H7 (cell line): ENCODE measurements around the gene AATK. TPM values are rescaled to one million over a fixed set of nuclear protein-coding genes. Genes with fewer than 3 reads are reported as not detected.

Experiments
- DNase-seq: peaks from one replicate; pipeline ENCODE4 v3.0.0; 2012
- H3K27me3 ChIP-seq: 2 replicates; pipeline ENCODE4 v1.6.0; 2011; ENCODE audit warnings: mild to moderate bottlenecking, low read length; ENCODE audit not compliant: control insufficient read depth, insufficient read depth
- H3K36me3 ChIP-seq: replicated peaks from 2 replicates; pipeline ENCODE4 v1.5.1; 2011; ENCODE audit warnings: low read length; ENCODE audit not compliant: control insufficient read depth, insufficient read depth
- H3K4me3 ChIP-seq: 2 replicates; pipeline ENCODE4 v1.5.1; 2011; ENCODE audit warnings: low read depth, mild to moderate bottlenecking, control low read depth, low read length, moderate library complexity; ENCODE audit not compliant: insufficient read depth
- total RNA-seq: library from RNA; depleted of rRNA; stranded (reverse); fragments of >200 nt; shearing (Covaris generic); gene quantifications from 2 replicates; pipeline ENCODE4 v1.2.3, GENCODE V29; 2014

Gene AATK
- total RNA-seq, 1 experiment from 2014 or later: 1.5 TPM

DNA sequence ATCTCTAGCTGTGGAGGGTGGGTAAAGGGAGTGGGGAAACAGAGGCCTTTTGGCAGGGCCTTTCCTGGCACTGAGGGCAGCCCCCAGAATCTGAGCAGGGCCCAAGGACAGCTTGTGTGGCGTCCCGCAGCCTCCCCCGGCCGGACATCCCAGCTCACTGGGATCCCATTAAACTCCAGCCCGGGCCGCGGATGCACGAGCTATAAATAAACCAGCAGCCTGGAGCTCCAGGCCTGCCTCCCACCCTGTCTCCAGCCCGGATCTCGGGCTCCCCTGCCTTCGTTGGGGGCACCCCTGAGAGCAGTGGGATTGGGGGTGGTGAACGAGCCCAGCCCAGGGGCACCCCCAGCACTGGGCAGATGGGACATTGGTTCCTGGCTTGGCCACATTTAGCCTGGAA is 13.8 kb upstream of the AATK start:
- no peaks in the 10 kb centered on the region for H3K27me3 ChIP-seq
- DNase-seq: no peak
- H3K4me3 ChIP-seq: no peak overlapping the region
- H3K36me3 ChIP-seq: no peaks in the 10 kb centered on the region

DNA sequence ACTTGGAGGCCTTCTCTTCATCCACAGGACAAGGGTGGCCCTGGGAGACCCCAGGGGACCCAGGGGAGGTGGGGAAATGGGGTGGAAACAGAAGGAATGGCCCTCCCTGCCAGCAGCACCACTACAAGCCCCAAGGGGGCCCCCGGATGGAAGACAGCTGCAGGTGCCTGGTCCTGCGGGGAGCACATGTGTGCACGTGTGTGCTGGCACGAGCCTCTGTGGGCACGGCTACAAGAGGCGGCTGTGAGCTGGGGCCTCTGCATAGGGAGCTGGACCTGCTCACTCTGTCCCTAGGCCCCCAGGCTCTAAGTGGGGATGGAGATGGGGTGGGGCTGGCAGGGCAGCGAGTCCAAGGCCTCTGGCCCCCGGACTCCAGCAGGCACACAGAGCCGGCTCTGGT is 13.2 kb upstream of the AATK start:
- H3K36me3 ChIP-seq: no peaks in the 10 kb centered on the region
- no peak for DNase-seq

DNA sequence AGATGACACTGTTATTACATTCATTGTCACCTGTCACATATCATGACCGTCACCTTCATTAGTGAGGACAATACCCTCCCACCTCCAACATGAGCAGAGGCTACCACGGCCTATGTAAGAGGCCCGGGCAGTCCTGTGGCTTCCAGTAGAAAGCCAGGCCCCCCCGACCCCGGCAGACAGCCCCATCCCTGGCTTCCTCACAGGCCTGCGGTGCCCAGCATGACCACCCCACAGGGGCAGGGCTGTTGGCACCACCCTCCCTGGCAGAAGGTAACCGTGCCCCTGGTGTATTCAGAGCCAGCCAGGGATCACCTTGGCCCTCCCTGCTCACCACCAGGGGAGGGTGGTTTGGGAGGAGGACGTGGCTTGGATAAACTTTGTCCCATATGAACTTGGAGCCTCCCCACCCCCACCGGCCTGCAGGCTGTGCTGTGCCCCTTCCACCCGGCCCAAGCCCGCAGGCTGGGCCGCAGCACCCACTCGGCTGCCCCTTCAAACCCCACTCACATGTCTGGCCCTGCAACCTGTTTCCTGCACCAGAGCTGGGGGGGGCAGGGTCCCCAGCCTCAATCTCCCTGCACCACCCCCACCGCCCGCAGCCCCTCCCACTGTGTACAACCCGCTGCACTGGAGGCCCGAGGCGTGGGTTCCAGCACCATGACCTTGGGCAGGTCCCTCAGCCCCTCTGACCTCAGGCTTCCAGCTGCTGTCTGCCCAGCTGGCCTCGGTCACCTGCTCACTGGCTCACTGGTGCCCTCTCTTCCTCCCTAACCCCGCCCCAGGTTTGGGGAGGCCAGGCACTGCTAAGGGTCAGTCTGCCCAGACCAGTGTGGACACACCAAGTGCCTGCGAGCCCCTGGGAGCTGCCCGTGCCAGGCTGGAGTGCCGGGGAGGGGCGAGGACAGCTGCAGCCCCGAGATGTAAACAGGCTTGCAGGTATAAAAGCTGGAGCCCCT is 12.4 kb upstream of the AATK start:
- Histone ChIP-seq H3K36me3 (no peaks in the 10 kb centered on the region), H3K4me3 (no peak overlapping the region), H3K27me3 (no peaks in the 10 kb centered on the region)
- no peak for DNase-seq

More for the DNA sequence above, 13.2 kb upstream of the AATK start:
- Histone ChIP-seq H3K4me3 (no peak overlapping the region), H3K27me3 (no peaks in the 10 kb centered on the region)

DNA sequence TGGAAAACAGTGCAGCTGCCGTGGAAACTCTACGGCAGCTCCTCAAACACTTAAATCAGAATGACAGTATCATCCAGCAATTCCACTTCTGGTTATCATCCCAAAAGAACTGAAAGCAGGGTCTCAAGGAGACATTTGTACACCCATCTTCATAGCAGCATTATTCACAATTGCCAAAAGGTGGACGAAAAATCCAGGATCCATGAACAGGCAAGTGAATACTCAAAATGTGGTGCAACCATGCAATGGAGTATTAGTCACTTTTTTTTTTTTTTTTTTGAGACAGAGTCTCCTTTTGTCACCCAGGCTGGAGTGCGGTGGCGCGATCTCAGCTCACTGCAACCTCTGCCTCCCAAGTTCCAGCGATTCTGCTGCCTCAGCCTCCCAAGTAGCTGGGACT is 10.6 kb upstream of the AATK start:
- Histone ChIP-seq H3K27me3 (no peaks in the 10 kb centered on the region), H3K36me3 (no peaks in the 10 kb centered on the region), H3K4me3 (no peak overlapping the region)
- DNase-seq: no peak

DNA sequence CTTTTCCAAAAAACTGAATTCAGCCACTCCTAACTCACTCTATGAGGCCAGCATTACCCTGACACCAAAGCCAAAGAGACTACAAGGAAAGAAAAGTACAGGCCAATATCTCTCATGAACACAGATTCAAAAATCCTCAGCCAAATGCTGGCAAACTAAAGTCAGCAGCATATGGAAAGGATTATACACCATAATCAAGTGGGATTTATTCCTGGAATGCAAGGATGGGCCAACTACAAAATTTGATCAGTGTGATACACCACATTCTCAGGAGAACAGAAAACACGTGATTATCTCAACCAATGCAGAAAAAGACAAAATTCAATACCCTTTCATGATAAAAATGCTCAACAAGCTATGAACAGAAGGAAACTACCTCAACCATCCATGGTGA is 7.7 kb upstream of the AATK start:
- no peak overlapping the region for H3K4me3 ChIP-seq
- DNase-seq: no peak
- no peaks in the 10 kb centered on the region for H3K36me3 ChIP-seq
- no peaks in the 10 kb centered on the region for H3K27me3 ChIP-seq

DNA sequence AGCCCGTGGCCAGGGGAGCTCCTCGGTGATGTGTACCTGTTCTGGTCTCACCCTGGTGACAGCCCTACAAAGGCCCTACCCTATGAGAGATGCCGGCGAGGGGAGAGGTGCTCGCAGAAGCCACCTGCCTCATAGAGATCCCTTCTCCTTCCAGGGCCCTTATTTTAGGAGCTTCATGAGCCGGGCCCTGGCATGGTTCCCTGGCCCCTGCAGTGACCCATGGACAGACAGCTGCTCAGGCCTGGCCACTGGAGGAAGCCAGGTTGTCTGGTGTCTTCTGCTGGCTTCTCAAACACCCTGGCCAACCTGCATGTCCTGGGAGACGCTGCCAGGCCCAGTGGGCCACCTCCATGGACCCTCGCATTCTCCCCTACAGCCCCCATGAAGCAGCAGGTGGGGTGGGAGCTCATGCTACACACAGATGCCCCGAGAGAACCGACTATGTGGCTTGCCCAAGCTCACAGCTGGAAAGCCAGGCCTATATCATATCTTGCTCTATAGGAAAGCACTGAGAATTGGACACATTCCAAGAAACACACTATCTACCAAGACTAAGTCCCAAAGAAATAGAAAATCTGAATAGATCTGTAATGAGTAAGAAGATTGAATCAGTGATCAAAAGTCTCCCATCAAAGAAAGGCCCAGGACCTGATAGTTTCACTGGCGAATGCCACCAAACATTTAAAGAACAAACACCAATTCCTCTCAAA is 7.2 kb upstream of the AATK start:
- no peak overlapping the region for H3K4me3 ChIP-seq
- DNase-seq: no peak
- no peaks in the 10 kb centered on the region for H3K36me3 ChIP-seq
- no peaks in the 10 kb centered on the region for H3K27me3 ChIP-seq

DNA sequence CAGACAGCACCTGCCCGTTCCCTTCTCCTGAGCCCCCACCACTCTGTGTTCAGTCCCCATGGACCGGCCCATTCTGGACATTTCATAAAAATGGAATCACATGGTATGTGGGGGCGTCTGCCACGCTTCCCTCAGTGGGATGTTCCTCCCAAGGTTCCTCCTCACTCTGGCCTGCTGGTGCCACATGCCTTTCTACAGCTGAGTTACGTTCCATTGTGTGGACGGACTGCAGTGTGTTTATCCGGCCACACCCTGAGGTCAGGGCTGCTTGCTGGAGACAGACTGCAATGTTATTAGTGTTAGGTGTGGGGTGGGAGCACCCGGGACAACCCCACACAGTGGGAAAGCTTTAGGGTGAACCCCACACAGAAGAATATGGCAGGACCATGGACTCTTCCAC is 5.9 kb upstream of the AATK start:
- no peaks in the 10 kb centered on the region for H3K36me3 ChIP-seq
- H3K27me3 ChIP-seq: no peaks in the 10 kb centered on the region
- H3K4me3 ChIP-seq: no peak overlapping the region
- DNase-seq: no peak

DNA sequence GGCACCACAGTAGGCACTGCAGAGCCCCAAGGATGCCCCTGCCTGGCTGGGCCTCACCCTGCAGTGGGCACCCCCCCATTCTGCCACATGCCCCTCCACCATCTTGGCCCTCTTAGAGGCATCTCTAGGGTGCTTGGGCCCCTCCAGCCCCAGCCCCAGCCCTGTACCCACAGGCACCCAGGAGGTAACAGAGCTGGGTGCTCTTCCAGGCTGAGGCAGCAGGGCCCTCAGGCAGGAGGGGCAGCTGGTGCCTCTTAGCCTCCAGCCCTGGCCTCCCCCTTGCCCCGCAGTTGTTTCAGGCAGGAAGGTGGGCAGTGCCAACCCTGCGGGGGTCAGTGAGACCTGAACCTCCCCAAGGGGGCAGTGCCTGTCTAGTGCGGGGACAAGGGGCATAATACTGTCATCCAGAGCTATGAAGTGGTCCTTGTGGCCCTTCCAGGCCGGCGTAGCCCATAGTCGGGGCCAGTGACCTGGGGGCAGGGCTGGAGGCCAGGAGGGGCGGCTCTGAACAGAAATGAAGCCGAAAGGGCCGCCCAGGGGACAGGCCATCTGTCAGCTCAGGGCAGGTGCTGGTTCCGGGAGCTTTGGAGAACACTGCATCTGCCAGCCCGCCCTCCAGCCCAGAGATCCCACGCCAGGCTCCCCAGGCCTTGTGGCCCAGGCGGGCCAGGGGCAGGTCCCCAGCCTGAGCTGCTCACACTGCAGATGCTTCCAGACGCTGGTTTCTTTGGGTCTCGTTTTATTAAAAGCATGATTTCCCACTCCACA is 4.9 kb upstream of the AATK start:
- Histone ChIP-seq H3K27me3 (peaks cover 3% of the 10 kb centered on the region), H3K36me3 (no peaks in the 10 kb centered on the region), H3K4me3 (no peak overlapping the region)
- no peak for DNase-seq

DNA sequence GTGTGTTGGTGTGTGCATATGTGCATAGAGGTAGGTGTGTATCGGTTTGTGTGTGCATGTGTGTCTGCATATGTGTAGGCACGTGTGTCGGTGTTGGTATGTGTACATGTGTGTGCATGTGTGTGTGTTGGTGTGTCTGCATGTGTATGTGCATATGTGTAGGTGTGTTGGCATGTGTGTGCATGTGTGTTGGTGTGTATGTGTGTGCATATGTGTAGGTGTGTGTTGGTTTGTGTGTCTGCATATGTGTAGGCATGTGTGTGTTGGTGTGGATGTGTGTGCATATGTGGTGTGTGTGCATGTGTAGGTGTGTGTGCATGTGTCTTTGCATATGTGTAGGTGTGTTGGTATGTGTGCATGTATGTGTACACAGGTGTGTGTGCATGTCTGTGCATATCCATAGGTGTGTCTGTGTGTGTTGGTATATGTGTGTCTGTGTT is 3.9 kb upstream of the AATK start:
- Histone ChIP-seq H3K4me3 (no peak overlapping the region), H3K27me3 (peaks cover 4% of the 10 kb centered on the region), H3K36me3 (no peaks in the 10 kb centered on the region)
- DNase-seq: no peak

DNA sequence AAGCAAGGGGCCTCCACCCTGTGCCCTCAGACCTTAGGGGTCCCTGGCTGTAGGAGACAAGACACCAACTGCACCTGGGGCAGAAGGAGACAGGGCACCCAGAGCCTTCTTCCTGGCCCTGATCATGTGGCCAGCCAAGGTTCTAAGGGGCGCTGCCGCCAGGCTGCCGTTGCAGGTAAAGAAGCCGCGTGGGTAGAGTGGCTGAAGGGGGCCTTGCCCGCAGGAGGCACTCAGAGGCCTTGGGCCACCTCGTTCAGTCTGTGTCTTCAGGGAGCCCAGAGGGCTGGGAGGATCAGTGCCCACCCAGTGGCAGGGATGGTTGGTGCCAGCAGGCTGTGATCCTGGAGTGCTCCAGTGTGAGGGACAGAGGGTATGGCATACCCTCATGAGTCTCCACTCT is 1.6 kb upstream of the AATK start:
- no peak for DNase-seq
- no peak overlapping the region for H3K4me3 ChIP-seq
- peaks cover 4% of the 10 kb centered on the region for H3K27me3 ChIP-seq
- H3K36me3 ChIP-seq: no peaks in the 10 kb centered on the region

DNA sequence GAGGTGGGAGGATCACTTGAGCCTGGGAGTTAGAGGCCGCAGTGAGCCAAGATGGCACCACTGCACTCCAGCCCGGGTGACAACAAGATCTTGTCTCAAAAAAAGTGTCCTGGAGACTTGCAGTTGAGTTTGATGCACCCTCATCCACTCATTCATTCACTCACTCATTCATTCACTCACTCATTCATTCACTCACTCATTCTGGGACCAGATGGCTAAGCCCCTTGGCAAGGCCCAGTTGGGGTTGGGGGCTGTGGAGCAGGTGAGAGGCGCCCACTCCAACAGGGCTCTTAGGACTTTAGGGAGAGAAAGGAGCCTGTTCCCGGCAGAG is 1.1 kb upstream of the AATK start:
- no peak for DNase-seq
- no peaks in the 10 kb centered on the region for H3K36me3 ChIP-seq
- H3K4me3 ChIP-seq: no peak overlapping the region
- H3K27me3 ChIP-seq: peaks cover 4% of the 10 kb centered on the region

DNA sequence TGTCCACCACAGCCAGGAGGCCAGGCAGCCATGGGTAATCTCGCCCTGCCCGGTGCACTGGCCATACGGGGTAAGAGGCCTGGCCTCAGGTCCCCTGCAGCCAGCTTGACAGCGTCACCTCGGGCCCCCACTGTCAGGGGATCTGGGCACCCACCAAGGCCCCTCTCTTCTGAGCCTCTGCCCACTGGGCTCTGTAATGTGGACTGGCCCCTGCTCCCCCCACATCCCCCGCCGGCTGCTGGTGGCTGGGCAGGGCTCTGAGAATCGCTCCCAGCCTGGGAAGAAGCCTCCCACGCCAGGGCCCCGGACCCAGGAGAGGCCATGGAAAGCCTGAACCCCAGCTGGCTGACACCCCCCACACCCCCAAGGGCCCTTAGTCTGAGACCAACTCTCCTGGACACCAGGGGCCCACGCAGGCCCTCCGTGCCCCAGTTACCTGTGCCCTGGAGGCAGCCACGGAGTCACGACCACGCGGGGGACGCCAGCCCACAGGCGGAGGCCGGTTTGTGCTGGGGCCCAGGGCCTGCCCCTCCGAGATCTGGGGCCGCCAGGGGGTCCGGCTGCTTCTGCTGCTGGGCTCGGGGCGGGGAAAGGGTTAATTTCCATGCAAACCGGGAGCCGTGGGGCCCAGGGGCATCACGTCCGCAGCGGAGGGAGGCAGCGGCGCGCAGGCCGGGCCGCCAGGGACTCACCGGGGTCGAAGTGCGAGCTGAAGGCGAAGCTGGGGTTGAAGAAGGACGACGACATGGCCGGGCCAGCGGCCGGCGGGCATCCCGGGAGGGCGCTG is 582 bp downstream of the AATK start, which contains the start of gene PVALEF:
Gene PVALEF (plus strand): TSS at position 262 of the 787 bp plus-strand sequence. CDS start 15,720 bp downstream, outside the sequence.
- Histone ChIP-seq H3K36me3 (no peaks in the 10 kb centered on the region), H3K4me3 (peak within 1 kb of the TSS; percentile 40), H3K27me3 (peaks cover 4% of the 10 kb centered on the region)
- DNase-seq: peak; percentile 92

DNA sequence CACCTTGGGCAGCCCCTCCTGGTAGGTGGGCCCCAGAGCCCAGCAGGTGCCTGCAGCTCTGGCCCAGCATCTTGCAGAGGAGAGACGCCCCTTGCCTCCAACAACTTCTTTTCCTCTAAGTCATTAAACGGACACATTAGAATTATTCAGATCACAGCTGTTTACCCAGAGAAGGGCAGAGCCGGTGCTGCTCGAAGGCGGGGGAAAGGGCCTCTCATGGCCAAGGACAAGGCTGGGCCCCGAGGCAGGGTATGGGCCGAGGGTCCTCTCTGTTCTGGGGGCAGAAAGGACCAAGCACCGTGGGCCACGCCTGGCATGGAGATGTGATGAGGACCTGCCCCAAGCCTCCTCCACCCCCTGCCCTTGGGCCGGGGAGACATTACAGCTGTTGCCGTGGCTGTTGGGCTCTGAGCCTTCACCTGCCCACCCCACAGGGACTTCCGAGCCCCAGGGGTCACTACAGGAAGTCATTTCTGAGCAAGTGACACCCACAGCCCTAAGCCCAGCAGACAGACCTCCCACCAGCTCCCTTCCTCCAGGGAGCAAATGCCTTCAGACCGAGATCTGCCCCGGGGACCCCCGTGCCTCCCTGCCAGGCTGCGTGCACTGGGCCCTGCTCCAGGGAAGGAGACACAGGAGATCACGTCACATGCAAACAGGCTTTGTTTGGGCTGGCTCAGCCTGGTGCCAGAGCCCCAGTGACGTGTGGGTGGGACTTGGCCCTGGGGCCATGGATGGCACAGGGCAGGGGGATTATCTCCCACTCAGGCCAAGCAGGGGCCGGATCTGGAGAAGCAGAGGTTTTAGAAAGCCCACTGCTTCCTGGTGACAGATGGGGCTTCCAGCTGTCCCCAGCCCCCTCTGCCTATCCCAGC is 1.4 kb downstream of the AATK start:
- no peak for DNase-seq
- H3K36me3 ChIP-seq: no peaks in the 10 kb centered on the region
- no peak overlapping the region for H3K4me3 ChIP-seq
- H3K27me3 ChIP-seq: peaks cover 4% of the 10 kb centered on the region
